HCT116 (cell line): Measurements from ENCODE around the gene POU3F1.

Experiments used
- CTCF ChIP-seq, 3 experiments: fragments of 200-600 bp in 1 of 3; sonication (generic) in 1 of 3; IDR thresholded peaks in 2 of 3; conservative IDR thresholded peaks in 1 of 3; 2 replicates each; pipeline ENCODE4 v1.5.1; 2012 to 2017; ENCODE audit warnings: low read depth in 2 of 3, low read length in 2 of 3, antibody characterized with exemption in 1 of 3, borderline replicate concordance in 1 of 3, control low read depth in 1 of 3, mild to moderate bottlenecking in 1 of 3, mixed read lengths in 1 of 3, mixed run types in 1 of 3, moderate library complexity in 1 of 3; ENCODE audit not compliant: insufficient read depth in 1 of 3
- EZH2 ChIP-seq: fragments of 200-600 bp; sonication (generic); IDR thresholded peaks from 2 replicates; pipeline ENCODE4 v1.6.1; 2017; ENCODE audit warnings: antibody characterized with exemption, mixed run types
- EZH2phosphoT487 ChIP-seq: fragments of 200-600 bp; IDR thresholded peaks from 2 replicates; pipeline ENCODE4 v1.6.1; 2018; ENCODE audit warnings: antibody characterized with exemption, borderline replicate concordance
- JUND ChIP-seq: IDR thresholded peaks from 2 replicates; pipeline ENCODE4 v1.6.1; 2012
- MAX ChIP-seq: IDR thresholded peaks from 2 replicates; pipeline ENCODE4 v1.6.1; 2012
- POLR2A ChIP-seq: IDR thresholded peaks from 2 replicates; pipeline ENCODE4 v1.7.0; 2011; ENCODE audit warnings: borderline replicate concordance; ENCODE audit not compliant: insufficient read depth, insufficient read length; ENCODE audit errors: extremely low read depth
- RAD21 ChIP-seq: IDR thresholded peaks from 2 replicates; pipeline ENCODE4 v1.6.1; 2012; ENCODE audit warnings: low read depth, mild to moderate bottlenecking
- SIN3A ChIP-seq: IDR thresholded peaks from 2 replicates; pipeline ENCODE4 v1.6.1; 2012; ENCODE audit warnings: low read depth
- YY1 ChIP-seq: IDR thresholded peaks from 2 replicates; pipeline ENCODE4 v1.6.1; 2011; ENCODE audit warnings: low read length, low read depth, moderate library complexity, mild to moderate bottlenecking; ENCODE audit not compliant: insufficient replicate concordance; ENCODE audit errors: extremely low read depth
- ZBTB33 ChIP-seq: IDR thresholded peaks from 2 replicates; pipeline ENCODE4 v1.6.1; 2011; ENCODE audit warnings: mild to moderate bottlenecking, low read length, moderate library complexity; ENCODE audit not compliant: insufficient replicate concordance; ENCODE audit errors: extremely low read depth
- ZNF274 ChIP-seq: fragments of 200-500 bp; sonication (Bioruptor generic); IDR thresholded peaks from 2 replicates; pipeline ENCODE4 v1.6.1; 2014; ENCODE audit warnings: mild to moderate bottlenecking, low read depth, low read length, inconsistent platforms

- TF ChIP-seq RAD21 = no peak
- no peak for TF ChIP-seq CTCF (IDR thresholded peaks at IDR 0.05 in 2 of 3, conservative IDR thresholded peaks at IDR 0.05 in 1 of 3; ENCODE audit: borderline replicate concordance in 1 of 3, insufficient read depth in 1 of 3, low read depth in 2 of 3, low read length in 2 of 3)
- no peak for TF ChIP-seq POLR2A
- TF ChIP-seq MAX = no peak
- no peak for TF ChIP-seq EZH2phosphoT487
- no peak for TF ChIP-seq JUND
- no peak for TF ChIP-seq YY1
- TF ChIP-seq EZH2 = no peak
- TF ChIP-seq SIN3A = no peak
- no peak for TF ChIP-seq ZNF274
- TF ChIP-seq ZBTB33 = no peak
Measured at GRCh38 chr1:38085666-38086330, 39.2 kb upstream of the POU3F1 start.
